Mesodermal cell (in vitro differentiated cells): ENCODE measurements around the gene LDHAL6B.

Experiments used
- H3K27ac ChIP-seq: 2 replicates; pipeline ENCODE4 v1.7.0; 2013; ENCODE audit warnings: mild to moderate bottlenecking, low read depth, low read length, moderate library complexity; ENCODE audit not compliant: severe bottlenecking
- H3K36me3 ChIP-seq: 2 replicates; pipeline ENCODE4 v1.7.1; 2013; ENCODE audit warnings: mild to moderate bottlenecking, low read length, moderate library complexity; ENCODE audit not compliant: control insufficient read depth, insufficient read depth
- H3K4me1 ChIP-seq: one replicate; pipeline ENCODE4 v1.7.1; 2013; ENCODE audit warnings: mild to moderate bottlenecking, low read length; ENCODE audit not compliant: insufficient read depth, control insufficient read depth, poor library complexity, severe bottlenecking
- H3K4me3 ChIP-seq: 2 replicates; pipeline ENCODE4 v1.7.0; 2013; ENCODE audit warnings: low read length, control low read depth, mild to moderate bottlenecking; ENCODE audit not compliant: insufficient read depth, poor library complexity, severe bottlenecking; ENCODE audit errors: extremely low read depth
- H3K9me3 ChIP-seq: 2 replicates; pipeline ENCODE4 v1.7.1; 2013; ENCODE audit warnings: mild to moderate bottlenecking, low read length, moderate library complexity; ENCODE audit not compliant: control insufficient read depth
- WGBS, 2 experiments: methylation state at CpG; one replicate each; pipeline ENCODE4 v1.1.5; 2013; ENCODE audit warnings: missing lambda C conversion rate in 2 of 2; ENCODE audit not compliant: insufficient coverage in 2 of 2; 5-methylcytosine and 5-hydroxymethylcytosine counted together

Gene LDHAL6B

DNA sequence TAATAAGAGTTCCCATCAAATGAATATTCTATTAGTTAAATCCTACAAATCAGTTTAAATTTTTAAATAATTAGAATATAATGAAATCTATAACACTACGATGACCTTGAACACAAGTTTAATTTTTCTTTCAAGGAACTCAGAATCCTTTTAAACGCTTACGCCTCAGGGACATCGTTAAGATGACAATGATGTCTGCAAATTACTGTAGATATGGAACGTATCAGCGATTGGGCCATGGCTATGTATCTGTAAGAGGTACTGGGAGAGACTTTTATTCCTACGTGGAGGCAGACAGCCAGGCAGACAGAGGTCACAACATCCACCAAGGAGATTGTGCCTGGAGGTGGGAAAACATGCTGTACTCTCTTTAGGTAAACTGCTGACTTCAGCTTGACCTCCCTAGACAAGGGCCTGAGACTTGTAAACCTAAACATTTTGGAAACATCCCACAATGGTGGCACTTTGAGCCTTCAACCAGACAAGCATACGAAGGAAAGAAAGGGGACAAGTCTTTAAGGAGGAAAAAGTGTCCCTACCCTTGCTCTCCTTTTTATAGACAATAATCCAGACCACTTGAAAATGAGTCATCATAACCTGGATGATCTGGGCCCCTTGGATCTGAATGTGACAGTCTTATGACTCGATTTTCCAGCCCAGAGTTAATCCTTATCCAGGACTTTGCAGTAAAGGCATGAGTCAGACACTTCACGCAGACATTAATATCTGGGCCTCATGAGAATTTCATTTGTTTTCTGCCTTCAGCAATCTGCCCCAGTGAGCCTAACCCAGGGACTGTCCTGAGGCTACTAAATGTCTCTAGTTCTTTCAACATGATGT is 6.8 kb upstream of the LDHAL6B start:
- H3K27ac ChIP-seq = peak overlapping the region; percentile 67
- H3K9me3 ChIP-seq = no peaks in the 10 kb centered on the region
- WGBS, 2 experiments = 92 to 96% methylated on average over 8 to 9 of the region's 10 CpGs
- H3K36me3 ChIP-seq = peaks cover 26% of the 10 kb centered on the region
- no peak overlapping the region for H3K4me3 ChIP-seq
- H3K4me1 ChIP-seq = peaks cover 5% of the 10 kb centered on the region

DNA sequence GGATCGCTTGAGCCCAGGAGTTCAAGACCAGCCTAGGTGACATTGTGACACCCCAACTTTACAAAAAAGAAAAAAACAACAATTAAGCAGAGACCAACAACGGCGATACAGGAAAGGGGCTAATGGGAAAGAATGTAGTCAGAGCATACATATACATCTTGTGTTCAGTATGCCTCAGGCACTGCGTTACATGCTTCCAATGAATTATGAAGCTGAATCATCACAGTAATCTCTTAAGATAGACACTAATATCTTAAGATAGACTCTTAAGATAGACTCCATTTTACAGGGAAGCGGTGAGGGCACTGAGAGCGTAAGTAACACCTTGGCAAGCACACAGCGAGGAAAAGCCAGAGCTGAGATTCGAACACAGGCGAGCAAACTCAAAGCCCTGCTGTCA is 6.1 kb upstream of the LDHAL6B start:
- Histone ChIP-seq H3K4me1 (peaks cover 5% of the 10 kb centered on the region), H3K9me3 (no peaks in the 10 kb centered on the region), H3K27ac (peak overlapping the region; percentile 67), H3K36me3 (peaks cover 26% of the 10 kb centered on the region), H3K4me3 (no peak overlapping the region)
- WGBS, 2 experiments = 83 to 97% methylated on average over 1 to 6 of the region's 9 CpGs

DNA sequence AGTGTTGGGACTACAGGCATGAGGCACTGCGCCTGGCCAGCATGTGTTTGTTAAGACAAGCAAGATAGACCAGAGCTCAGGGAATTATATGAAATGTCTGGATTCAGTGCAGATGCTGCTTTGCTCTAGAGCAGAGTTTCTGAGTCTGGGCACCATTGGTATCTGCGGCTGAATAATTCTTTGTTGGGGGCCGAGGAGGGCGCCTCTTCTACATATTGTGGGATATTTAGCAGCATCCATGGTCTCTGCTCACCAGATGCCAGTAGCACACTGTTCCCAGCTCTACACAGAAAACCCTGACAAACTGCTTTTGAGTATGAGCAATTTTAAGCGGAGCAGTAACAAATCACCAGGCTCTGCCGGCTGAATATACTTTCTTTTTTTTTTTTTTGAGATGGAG is 3.6 kb upstream of the LDHAL6B start:
- whole genome bisulfite sequencing, 2 experiments = 97 to 100% methylated on average over 3 to 4 of the region's 6 CpGs
- H3K36me3 ChIP-seq = peaks cover 37% of the 10 kb centered on the region
- no peaks in the 10 kb centered on the region for H3K9me3 ChIP-seq
- H3K27ac ChIP-seq = no peak overlapping the region
- no peak overlapping the region for H3K4me3 ChIP-seq
- H3K4me1 ChIP-seq = peaks cover 5% of the 10 kb centered on the region

DNA sequence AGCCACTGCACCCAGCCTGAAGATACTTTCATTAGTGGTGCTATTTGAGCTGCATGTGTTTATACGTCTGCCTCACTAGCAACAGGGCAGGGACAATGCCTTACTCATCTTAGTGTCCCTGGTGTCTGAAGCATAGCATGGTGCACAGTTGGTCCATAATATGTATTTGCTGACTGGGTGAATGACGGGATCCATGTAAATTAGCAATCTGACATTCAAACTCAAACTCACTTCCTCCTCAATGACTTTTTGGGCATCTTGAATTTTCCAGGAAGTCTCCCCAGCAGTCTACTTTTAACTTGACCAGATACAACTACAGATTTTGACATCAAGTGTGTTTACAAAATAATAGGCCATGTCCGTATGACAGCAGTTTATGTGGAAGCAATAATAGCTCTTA is 3.0 kb upstream of the LDHAL6B start:
- Histone ChIP-seq H3K9me3 (no peaks in the 10 kb centered on the region), H3K4me1 (peaks cover 7% of the 10 kb centered on the region), H3K27ac (no peak overlapping the region), H3K36me3 (peaks cover 37% of the 10 kb centered on the region), H3K4me3 (no peak overlapping the region)
- 94 to 100% methylated on average over 1 to 3 of the region's 3 CpGs for WGBS, 2 experiments

DNA sequence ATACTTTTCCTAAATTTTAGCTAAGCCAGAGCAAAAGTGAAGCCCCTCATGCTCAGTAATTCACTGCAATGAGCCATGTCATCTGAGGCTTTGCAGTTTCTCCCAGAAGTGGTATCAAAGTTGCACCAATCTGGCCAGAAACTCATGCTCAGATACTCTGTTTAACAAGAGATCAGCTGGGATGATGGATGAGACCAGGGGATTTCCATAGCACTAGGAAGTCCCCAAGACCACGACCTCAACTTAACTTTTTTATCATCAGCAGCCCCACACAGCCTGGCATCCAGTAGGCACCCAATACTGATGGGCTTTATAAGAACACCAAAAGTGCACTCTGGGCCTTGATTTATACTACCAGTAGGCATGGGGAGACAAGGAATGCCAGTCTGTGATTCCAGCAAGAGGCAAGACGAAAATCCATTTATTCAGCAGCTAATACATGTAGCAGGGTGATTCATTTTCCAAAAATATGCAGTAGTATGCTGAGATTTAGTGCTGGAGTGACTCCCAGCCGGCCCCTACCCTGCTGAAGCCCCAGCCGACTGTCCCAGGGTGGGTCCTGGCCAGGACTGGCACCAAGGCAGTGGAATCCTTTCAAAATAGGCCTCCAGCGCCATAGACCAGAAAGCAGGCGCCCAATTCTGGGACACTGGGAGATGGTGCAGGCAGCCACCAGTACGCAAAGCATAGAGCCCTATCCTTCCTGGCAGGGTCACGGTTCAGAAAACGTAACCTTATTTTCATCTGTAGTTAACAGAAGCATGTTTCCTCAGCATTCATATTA is 612 bp upstream of the LDHAL6B start:
- WGBS, 2 experiments = 82 to 87% methylated on average over 8 of the region's 9 CpGs
- peaks cover 44% of the 10 kb centered on the region for H3K36me3 ChIP-seq

DNA sequence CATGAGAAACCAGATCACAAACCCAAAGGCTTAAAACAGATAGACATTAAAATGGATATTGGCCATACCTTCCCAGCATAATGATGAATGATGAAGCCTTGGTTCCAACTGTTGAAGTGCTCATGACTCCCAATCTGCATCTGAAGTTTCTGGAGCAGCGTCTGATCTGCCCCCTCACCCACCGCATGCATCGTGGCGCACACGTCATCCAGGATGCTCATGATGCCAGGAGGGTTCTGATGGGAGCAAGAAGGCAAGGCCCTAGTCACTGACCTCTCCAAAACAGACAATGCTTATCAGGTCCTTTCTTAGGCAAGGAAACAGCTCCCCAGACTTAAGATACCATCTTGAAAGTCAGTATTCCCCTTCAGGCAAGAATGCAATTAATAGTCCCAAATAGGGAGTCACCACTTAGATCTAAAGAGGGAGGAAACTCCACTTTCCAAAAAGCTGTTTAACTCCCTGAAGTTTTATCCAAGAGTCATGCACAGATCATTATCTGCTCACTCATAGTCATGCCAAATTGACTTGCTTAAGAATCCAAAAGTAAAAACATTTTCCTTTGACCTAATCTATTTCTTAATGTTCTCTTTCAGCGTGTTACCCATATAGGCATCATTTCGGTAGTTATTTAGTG is 2.1 kb downstream of the LDHAL6B start:
- Histone ChIP-seq H3K27ac (peak overlapping the region; percentile 8), H3K4me1 (peaks cover 4% of the 10 kb centered on the region), H3K4me3 (no peak overlapping the region), H3K9me3 (no peaks in the 10 kb centered on the region), H3K36me3 (peaks cover 34% of the 10 kb centered on the region)
- WGBS, 2 experiments = 97% methylated on average over 7 of the region's 7 CpGs; no CpG with 5 or more reads in 1 of the 2 experiments

More for the DNA sequence above, 612 bp upstream of the LDHAL6B start:
- Histone ChIP-seq H3K4me1 (peaks cover 4% of the 10 kb centered on the region), H3K27ac (no peak overlapping the region), H3K4me3 (no peak overlapping the region), H3K9me3 (no peaks in the 10 kb centered on the region)

DNA sequence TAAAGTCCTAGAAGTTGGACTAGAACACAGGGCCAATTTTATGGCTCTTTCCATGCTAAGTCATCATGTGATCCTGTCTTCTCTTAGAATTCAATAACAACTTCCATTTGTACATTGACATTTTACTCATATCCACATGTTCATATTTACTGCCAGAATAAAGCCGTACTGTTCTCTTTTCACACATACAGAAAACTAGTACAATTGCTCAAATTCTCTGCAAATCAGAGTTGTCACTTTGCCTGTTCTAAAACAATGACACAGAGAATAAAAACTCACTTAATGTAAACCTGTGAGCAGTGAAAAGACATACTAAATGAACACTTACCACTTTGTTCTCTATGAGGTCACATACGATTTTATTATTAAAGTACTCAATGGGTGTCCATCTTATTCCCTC is 3.5 kb downstream of the LDHAL6B start:
- Histone ChIP-seq H3K36me3 (peaks cover 31% of the 10 kb centered on the region), H3K4me1 (peaks cover 4% of the 10 kb centered on the region), H3K4me3 (no peak overlapping the region), H3K27ac (no peak overlapping the region), H3K9me3 (no peaks in the 10 kb centered on the region)
- WGBS, 2 experiments = 89 to 100% methylated on average over 1 to 2 of the region's 2 CpGs

DNA sequence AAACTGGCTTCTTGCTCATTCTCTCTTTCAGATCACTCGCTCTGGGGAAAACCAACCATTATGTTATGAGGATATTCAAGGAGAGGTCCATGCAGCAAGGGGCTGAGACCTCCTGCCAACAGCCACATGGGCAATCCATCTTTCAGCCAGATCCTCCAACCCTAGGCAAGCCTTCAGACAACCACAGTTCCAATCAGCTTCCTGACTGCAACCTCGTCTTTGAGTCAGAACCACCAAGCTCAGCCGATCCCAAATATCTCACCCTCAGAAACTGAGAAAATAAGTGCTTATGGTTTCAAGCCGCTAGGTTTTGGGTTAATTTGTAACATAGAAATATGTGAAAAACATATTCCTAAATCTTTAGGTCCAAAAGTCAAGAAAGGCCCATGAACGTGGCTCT is 10.3 kb downstream of the LDHAL6B start:
- no peaks in the 10 kb centered on the region for H3K4me1 ChIP-seq
- H3K36me3 ChIP-seq = peaks cover 24% of the 10 kb centered on the region
- H3K27ac ChIP-seq = no peak overlapping the region
- no peak overlapping the region for H3K4me3 ChIP-seq
- no peaks in the 10 kb centered on the region for H3K9me3 ChIP-seq
- 90% methylated on average over 2 of the region's 5 CpGs; no CpG with 5 or more reads in 1 of the 2 experiments for WGBS, 2 experiments

DNA sequence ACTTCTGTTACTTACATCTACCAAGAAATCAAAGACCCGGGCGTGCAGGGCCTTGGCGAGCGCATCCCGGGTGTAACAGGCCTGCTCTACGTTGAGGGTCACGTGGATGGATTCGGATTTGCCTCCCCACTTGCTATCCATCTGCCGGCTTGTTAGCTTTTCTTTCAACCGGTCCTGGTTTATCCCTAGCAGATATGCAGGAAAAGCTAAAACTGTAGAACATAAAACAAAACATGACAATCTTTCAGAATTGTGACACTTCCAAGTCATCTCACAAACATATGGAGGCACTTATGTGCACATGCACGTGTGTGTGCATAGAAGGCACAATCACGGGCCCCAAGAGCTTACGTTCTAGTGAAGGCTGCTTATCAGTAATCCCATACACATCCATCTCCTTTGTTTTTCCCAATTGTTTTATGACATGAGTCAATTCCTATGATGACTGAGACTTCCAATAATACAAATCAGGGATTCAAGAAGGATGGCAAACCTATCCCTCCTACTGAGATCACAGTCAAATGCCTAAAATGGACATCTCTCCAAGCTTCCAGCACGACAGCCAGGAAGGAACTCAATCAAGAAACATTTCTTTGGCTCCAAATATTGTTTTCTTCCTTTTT is 11.3 kb downstream of the LDHAL6B start:
- no peaks in the 10 kb centered on the region for H3K9me3 ChIP-seq
- H3K4me1 ChIP-seq = no peaks in the 10 kb centered on the region
- no peak overlapping the region for H3K4me3 ChIP-seq
- 97 to 98% methylated on average over 13 to 14 of the region's 14 CpGs for WGBS, 2 experiments
- H3K36me3 ChIP-seq = peaks cover 28% of the 10 kb centered on the region
- no peak overlapping the region for H3K27ac ChIP-seq

DNA sequence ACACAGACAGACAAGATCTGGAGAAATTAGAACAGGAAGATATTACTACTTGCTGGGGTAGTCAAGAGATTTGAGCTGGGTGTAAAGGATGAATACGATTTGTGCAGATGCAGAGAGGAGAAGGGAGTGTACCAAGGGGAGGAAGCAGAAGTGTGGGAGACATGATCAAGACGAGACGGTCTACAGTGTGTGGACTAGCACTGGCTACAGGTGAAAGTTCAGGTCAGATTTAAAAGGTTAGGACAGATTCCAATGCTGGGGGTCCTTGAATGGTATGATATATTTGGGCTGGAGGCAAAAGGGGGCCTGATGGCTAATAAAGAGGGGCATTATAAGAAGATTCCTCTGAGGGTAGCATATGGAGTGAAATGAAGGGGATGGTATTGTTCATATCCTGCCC is 12.1 kb downstream of the LDHAL6B start:
- 89 to 92% methylated on average over 3 of the region's 3 CpGs for WGBS, 2 experiments
- no peak overlapping the region for H3K4me3 ChIP-seq
- no peaks in the 10 kb centered on the region for H3K9me3 ChIP-seq
- peaks cover 30% of the 10 kb centered on the region for H3K36me3 ChIP-seq
- no peak overlapping the region for H3K27ac ChIP-seq
- H3K4me1 ChIP-seq = no peaks in the 10 kb centered on the region
